BE2C (cell line): ENCODE results near the gene FAM83G.
"Not testable (repeated sequence)": the region's sequence is repeated elsewhere in the genome, so short reads cannot be mapped to it uniquely, and the experiment has no call there.

ENCODE experiments used
- DNase-seq: peaks from one replicate; pipeline ENCODE4 v3.0.0-alpha.2; 2020
- H3K27me3 ChIP-seq: fragments of 250-450 bp; sonication (Bioruptor Pico); 2 replicates; pipeline ENCODE4 v1.5.1; 2020; ENCODE audit warnings: mild to moderate bottlenecking
- H3K36me3 ChIP-seq: fragments of 250-450 bp; sonication (Bioruptor Pico); 2 replicates; pipeline ENCODE4 v1.5.1; 2020; ENCODE audit warnings: mild to moderate bottlenecking
- H3K4me1 ChIP-seq: fragments of 250-450 bp; sonication (Bioruptor Pico); 2 replicates; pipeline ENCODE4 v1.5.1; 2020
- H3K4me3 ChIP-seq: 2 replicates; pipeline ENCODE4 v1.5.1; 2011; ENCODE audit warnings: low read depth, low read length
- H3K9me3 ChIP-seq: fragments of 250-450 bp; sonication (Bioruptor Pico); 2 replicates; pipeline ENCODE4 v1.5.1; 2020
- CTCF ChIP-seq: IDR thresholded peaks from 2 replicates; pipeline ENCODE4 v1.5.1; 2012; ENCODE audit warnings: mild to moderate bottlenecking, low read depth, low read length

The FAM83G gene

GRCh38 chr17:19030771-19031449, 26.3 kb upstream of the FAM83G start:
- DNase-seq, H3K4me1 ChIP-seq, H3K27me3 ChIP-seq, H3K9me3 ChIP-seq, H3K4me3 ChIP-seq, H3K36me3 ChIP-seq: not testable (repeated sequence)

GRCh38 chr17:19029740-19030139, 25.2 kb upstream of the FAM83G start:
- DNase-seq, H3K36me3 ChIP-seq, H3K9me3 ChIP-seq, H3K27me3 ChIP-seq, H3K4me1 ChIP-seq, H3K4me3 ChIP-seq: not testable (repeated sequence)

GRCh38 chr17:19028671-19029070, 24.1 kb upstream of the FAM83G start:
- H3K4me1 ChIP-seq, H3K9me3 ChIP-seq, H3K36me3 ChIP-seq, DNase-seq, H3K4me3 ChIP-seq, H3K27me3 ChIP-seq: not testable (repeated sequence)

- no peaks in the 10 kb centered on the region for H3K36me3 ChIP-seq
- no peak overlapping the region for H3K4me3 ChIP-seq
- H3K9me3 ChIP-seq, result no peaks in the 10 kb centered on the region
- no peaks in the 10 kb centered on the region for H3K27me3 ChIP-seq
- DNase-seq, result no peak
- peaks cover 1% of the 10 kb centered on the region; the same call in 1 of the 2 replicates for H3K4me1 ChIP-seq
- no peak for TF ChIP-seq CTCF
Measured at GRCh38 chr17:19024101-19025078, 19.8 kb upstream of the FAM83G start.

GRCh38 chr17:19023209-19023999, 18.8 kb upstream of the FAM83G start:
- no peaks in the 10 kb centered on the region for H3K36me3 ChIP-seq
- H3K4me3 ChIP-seq, result no peak overlapping the region
- DNase-seq, result no peak
- H3K9me3 ChIP-seq, result no peaks in the 10 kb centered on the region
- no peak for TF ChIP-seq CTCF
- H3K4me1 ChIP-seq, result peaks cover 3% of the 10 kb centered on the region; the same call in 1 of the 2 replicates
- no peaks in the 10 kb centered on the region for H3K27me3 ChIP-seq

GRCh38 chr17:19022747-19023146, 18.2 kb upstream of the FAM83G start:
- H3K4me3 ChIP-seq, result no peak overlapping the region
- TF ChIP-seq CTCF, result no peak
- DNase-seq, result no peak
- H3K36me3 ChIP-seq, result no peaks in the 10 kb centered on the region
- H3K9me3 ChIP-seq, result no peaks in the 10 kb centered on the region
- H3K27me3 ChIP-seq, result no peaks in the 10 kb centered on the region
- peaks cover 3% of the 10 kb centered on the region; the same call in 1 of the 2 replicates for H3K4me1 ChIP-seq

- DNase-seq, result no peak
- no peaks in the 10 kb centered on the region for H3K9me3 ChIP-seq
- no peak for TF ChIP-seq CTCF
Measured at GRCh38 chr17:19022128-19022527, 17.6 kb upstream of the FAM83G start.

More at GRCh38 chr17:19022128-19022527, 17.6 kb upstream of the FAM83G start:
- Histone ChIP-seq H3K27me3 (no peaks in the 10 kb centered on the region), H3K4me1 (peaks cover 3% of the 10 kb centered on the region; the same call in 1 of the 2 replicates), H3K36me3 (no peaks in the 10 kb centered on the region), H3K4me3 (no peak overlapping the region)
